OCI-LY1 (cell line): ENCODE results near the gene ALDOB.

ENCODE experiments used
- EZH2 ChIP-seq: fragments of 200-600 bp; sonication (generic), shearing (Covaris generic); IDR thresholded peaks from 2 replicates; pipeline ENCODE4 v1.8.0; 2017; ENCODE audit warnings: borderline replicate concordance, mixed run types, mild to moderate bottlenecking, antibody characterized with exemption, low read length, moderate library complexity, mixed read lengths
- TF ChIP-seq, protein P1 (sequence below): fragments of 200-600 bp; sonication (generic), shearing (Covaris generic); IDR thresholded peaks from 2 replicates; pipeline ENCODE4 v1.5.1; 2017; ENCODE audit warnings: mild to moderate bottlenecking, antibody characterized with exemption, low read length, moderate library complexity, mixed read lengths

DNA sequence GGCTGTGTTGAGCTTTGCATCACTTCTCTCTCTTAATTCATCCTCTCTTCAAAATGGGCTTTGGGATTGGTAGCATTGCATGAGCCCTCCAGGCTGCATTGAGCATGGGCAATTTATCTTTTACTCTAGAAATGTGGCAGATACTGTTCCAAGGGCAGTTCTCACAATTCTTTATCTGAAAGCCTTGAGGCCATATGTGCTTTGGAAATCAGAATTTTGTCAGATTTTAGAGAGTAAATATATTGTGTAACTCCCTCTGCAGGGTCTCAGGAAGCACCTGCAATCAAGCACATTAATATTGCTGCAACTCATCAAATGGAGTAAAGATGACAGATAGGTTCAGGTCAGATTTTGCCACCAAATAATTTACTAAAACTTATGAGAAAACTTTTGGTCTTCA, 17.6 kb downstream of the ALDOB start:
- TF ChIP-seq, protein P1, sequence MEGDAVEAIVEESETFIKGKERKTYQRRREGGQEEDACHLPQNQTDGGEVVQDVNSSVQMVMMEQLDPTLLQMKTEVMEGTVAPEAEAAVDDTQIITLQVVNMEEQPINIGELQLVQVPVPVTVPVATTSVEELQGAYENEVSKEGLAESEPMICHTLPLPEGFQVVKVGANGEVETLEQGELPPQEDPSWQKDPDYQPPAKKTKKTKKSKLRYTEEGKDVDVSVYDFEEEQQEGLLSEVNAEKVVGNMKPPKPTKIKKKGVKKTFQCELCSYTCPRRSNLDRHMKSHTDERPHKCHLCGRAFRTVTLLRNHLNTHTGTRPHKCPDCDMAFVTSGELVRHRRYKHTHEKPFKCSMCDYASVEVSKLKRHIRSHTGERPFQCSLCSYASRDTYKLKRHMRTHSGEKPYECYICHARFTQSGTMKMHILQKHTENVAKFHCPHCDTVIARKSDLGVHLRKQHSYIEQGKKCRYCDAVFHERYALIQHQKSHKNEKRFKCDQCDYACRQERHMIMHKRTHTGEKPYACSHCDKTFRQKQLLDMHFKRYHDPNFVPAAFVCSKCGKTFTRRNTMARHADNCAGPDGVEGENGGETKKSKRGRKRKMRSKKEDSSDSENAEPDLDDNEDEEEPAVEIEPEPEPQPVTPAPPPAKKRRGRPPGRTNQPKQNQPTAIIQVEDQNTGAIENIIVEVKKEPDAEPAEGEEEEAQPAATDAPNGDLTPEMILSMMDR, result no peak
- no peak for TF ChIP-seq EZH2
